ENCODE data around the gene HOXA6. TPM values are rescaled to one million over a fixed set of nuclear protein-coding genes. Genes with fewer than 3 reads are reported as not detected.

Gene HOXA6
- total and polyA plus RNA-seq, 10 of the 15 experiments (the other 5 are each of a cell fraction or from before 2014, with no cell fraction given): 0.08 TPM; not detected in 9

DNA sequence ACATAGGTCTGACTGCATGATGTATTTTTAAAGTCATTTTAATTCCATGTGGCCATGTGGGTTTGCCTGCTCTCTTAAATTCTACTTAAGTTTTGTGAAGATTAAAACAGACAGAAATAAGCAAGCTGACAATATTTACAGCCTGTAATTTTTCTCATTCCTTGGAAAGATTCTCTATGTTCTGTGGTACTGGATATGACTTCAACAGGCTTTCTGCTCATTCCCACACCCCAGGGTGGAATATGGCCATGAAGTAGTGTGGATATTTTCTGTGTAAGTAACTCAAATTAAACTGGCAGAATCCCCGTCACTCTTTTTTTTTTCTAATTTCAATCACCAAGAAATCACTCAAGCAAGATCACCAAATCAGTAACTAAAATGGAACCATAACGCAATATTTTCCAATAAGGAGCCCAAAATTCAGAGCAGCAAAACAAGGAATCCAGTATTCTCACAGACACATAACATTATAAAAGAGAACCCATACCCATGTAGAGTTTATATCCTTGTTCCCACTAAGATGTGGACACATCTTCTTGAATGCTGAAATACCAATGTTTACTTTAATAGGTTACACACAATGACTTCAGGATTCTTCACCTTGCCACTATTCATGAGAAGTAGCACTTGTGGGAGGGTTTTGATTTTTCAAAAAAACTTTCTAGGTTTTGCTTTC lies 9.8 kb downstream of the HOXA6 start:
- H3K27me3 ChIP-seq (replicated peaks in 1 of 2; ENCODE audit: control insufficient read depth in 2 of 2, insufficient read depth in 2 of 2, low read length in 1 of 2): peaks cover 0 to 7% of the 10 kb centered on the region in 2 experiments; a peak in 2 of 4 replicates
- no peak overlapping the region for H2AFZ ChIP-seq (ENCODE audit: control insufficient read depth, low read depth, low read length)
- FAIRE-seq: no peak
- 80% methylated on average over 2 of the region's 2 CpGs for WGBS (ENCODE audit: insufficient coverage, insufficient replicate concordance, low lambda C conversion rate, missing lambda C conversion rate)
- BruUV-seq (replicated peaks): no TSS peak
- TF ChIP-seq, protein P1, sequence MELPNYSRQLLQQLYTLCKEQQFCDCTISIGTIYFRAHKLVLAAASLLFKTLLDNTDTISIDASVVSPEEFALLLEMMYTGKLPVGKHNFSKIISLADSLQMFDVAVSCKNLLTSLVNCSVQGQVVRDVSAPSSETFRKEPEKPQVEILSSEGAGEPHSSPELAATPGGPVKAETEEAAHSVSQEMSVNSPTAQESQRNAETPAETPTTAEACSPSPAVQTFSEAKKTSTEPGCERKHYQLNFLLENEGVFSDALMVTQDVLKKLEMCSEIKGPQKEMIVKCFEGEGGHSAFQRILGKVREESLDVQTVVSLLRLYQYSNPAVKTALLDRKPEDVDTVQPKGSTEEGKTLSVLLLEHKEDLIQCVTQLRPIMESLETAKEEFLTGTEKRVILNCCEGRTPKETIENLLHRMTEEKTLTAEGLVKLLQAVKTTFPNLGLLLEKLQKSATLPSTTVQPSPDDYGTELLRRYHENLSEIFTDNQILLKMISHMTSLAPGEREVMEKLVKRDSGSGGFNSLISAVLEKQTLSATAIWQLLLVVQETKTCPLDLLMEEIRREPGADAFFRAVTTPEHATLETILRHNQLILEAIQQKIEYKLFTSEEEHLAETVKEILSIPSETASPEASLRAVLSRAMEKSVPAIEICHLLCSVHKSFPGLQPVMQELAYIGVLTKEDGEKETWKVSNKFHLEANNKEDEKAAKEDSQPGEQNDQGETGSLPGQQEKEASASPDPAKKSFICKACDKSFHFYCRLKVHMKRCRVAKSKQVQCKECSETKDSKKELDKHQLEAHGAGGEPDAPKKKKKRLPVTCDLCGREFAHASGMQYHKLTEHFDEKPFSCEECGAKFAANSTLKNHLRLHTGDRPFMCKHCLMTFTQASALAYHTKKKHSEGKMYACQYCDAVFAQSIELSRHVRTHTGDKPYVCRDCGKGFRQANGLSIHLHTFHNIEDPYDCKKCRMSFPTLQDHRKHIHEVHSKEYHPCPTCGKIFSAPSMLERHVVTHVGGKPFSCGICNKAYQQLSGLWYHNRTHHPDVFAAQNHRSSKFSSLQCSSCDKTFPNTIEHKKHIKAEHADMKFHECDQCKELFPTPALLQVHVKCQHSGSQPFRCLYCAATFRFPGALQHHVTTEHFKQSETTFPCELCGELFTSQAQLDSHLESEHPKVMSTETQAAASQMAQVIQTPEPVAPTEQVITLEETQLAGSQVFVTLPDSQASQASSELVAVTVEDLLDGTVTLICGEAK (IDR thresholded peaks at IDR 0.05; ENCODE audit: borderline replicate concordance): no peak
- no peak for TF ChIP-seq IRF3 (IDR thresholded peaks at IDR 0.05)
- TF ChIP-seq, protein P2, sequence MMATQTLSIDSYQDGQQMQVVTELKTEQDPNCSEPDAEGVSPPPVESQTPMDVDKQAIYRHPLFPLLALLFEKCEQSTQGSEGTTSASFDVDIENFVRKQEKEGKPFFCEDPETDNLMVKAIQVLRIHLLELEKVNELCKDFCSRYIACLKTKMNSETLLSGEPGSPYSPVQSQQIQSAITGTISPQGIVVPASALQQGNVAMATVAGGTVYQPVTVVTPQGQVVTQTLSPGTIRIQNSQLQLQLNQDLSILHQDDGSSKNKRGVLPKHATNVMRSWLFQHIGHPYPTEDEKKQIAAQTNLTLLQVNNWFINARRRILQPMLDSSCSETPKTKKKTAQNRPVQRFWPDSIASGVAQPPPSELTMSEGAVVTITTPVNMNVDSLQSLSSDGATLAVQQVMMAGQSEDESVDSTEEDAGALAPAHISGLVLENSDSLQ (IDR thresholded peaks at IDR 0.05): no peak
- TF ChIP-seq HCFC1 (IDR thresholded peaks at IDR 0.05; ENCODE audit: low read length): no peak
- TF ChIP-seq HDGF (IDR thresholded peaks at IDR 0.05): no peak
- no peak for TF ChIP-seq CBFB (IDR thresholded peaks at IDR 0.05; ENCODE audit: low read depth)
- no peak for TF ChIP-seq SMARCA5 (IDR thresholded peaks at IDR 0.05)
- ChIA-PET POLR2A (no interaction called here), CTCF (no interaction called here), RAD21 (ENCODE audit: unreplicated experiment) (no interaction called here), SMC1A (ENCODE audit: uncharacterized antibody, unreplicated experiment) (no interaction called here)
- no peak overlapping the region for H3K4me2 ChIP-seq (ENCODE audit: control insufficient read depth, insufficient read depth)
- H3K4me3 ChIP-seq: no peak overlapping the region
- no peak overlapping the region for H3K27ac ChIP-seq (ENCODE audit: control insufficient read depth, insufficient read depth)
- H3K9ac ChIP-seq (ENCODE audit: control insufficient read depth, insufficient read depth, low read length): no peak overlapping the region
- no peaks in the 10 kb centered on the region; the same call in 1 of the 2 replicates for H3K4me1 ChIP-seq (ENCODE audit: control insufficient read depth, insufficient read depth, low read length)
- no peaks in the 10 kb centered on the region for H3K36me3 ChIP-seq (ENCODE audit: control insufficient read depth in 2 of 2, insufficient read depth in 2 of 2, low read length in 1 of 2)
- no peaks in the 10 kb centered on the region for H4K20me1 ChIP-seq (ENCODE audit: control insufficient read depth, insufficient read depth)
- DNase-seq (ENCODE audit: low read depth, low spot score): no peak
- in situ Hi-C loops (cut with MboI): no loop called here
- intact Hi-C loops (cut with micrococcal nuclease; ENCODE audit: unreplicated experiment): no loop called here
- no peak for ATAC-seq
- no peaks in the 10 kb centered on the region for H3K79me2 ChIP-seq (ENCODE audit: control insufficient read depth, insufficient read depth, low read length)
- H3K9me3 ChIP-seq (replicated peaks; ENCODE audit: control insufficient read depth, insufficient read depth, low read length): no peaks in the 10 kb centered on the region

All from GM12878 (cell line).